CD4-positive, alpha-beta T cell treated with Interleukin-21 for 1 hour (primary cell): ENCODE measurements around the gene ETS2.

Source experiments
- DNase-seq: peaks from one replicate; pipeline ENCODE4 v3.0.0-alpha.2; 2020

Gene ETS2

GRCh38 chr21:38780879-38781278, 24.9 kb upstream of the ETS2 start:
- DNase-seq = no peak

- DNase-seq = no peak
These were observed 21.1 kb upstream of the ETS2 start for GRCh38 chr21:38784458-38785266.

GRCh38 chr21:38785483-38785882, 20.2 kb upstream of the ETS2 start:
- DNase-seq = no peak

- DNase-seq = no peak
These were observed 18.7 kb upstream of the ETS2 start for GRCh38 chr21:38787016-38787415.

GRCh38 chr21:38787461-38788274, 18.1 kb upstream of the ETS2 start:
- DNase-seq = no peak

- no peak for DNase-seq
These were observed 17.3 kb upstream of the ETS2 start for GRCh38 chr21:38788275-38788905.

GRCh38 chr21:38789275-38789674, 16.5 kb upstream of the ETS2 start:
- no peak for DNase-seq

- DNase-seq = no peak
These were observed 15.7 kb upstream of the ETS2 start for GRCh38 chr21:38790059-38790458.

- DNase-seq = no peak
These were observed 14.8 kb upstream of the ETS2 start for GRCh38 chr21:38790961-38791360.

- no peak for DNase-seq
These were observed 12.9 kb upstream of the ETS2 start for GRCh38 chr21:38792676-38793459.

- no peak for DNase-seq
These were observed 11.6 kb upstream of the ETS2 start for GRCh38 chr21:38793926-38794713.

GRCh38 chr21:38794978-38795377, 10.8 kb upstream of the ETS2 start:
- DNase-seq = no peak

- DNase-seq = no peak
These were observed 10.3 kb upstream of the ETS2 start for GRCh38 chr21:38795475-38795874.

GRCh38 chr21:38796424-38796823, 9.3 kb upstream of the ETS2 start:
- DNase-seq = no peak

GRCh38 chr21:38797470-38797869, 8.3 kb upstream of the ETS2 start:
- DNase-seq = no peak

- no peak for DNase-seq
These were observed 7.6 kb upstream of the ETS2 start for GRCh38 chr21:38798081-38798480.

GRCh38 chr21:38798481-38798882, 7.2 kb upstream of the ETS2 start:
- no peak for DNase-seq

GRCh38 chr21:38800046-38800758, 5.5 kb upstream of the ETS2 start:
- no peak for DNase-seq

- DNase-seq = no peak
These were observed 4.6 kb upstream of the ETS2 start for GRCh38 chr21:38800924-38801744.
